ENCODE measurements around the gene OTOF.

DNA sequence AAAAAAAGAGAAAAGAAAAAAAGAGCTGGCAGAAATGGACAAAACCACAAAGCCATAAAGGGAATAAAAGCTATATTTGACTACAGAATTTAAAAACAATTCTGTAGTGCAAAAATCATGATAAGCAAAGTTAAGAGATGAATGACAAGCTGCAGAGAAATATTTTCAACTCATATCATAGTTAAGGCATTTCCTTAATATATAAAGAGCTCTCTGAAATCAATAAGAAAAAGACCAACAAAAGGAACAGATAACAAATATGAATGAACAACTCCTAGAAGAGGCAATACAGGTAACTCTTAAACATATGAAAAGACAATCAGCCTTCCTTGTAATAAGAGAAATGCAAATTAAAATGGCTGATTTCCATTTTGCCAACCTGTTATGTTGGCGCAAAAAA, 26.2 kb downstream of the OTOF start:
- no peak for TF ChIP-seq CTCF (IDR thresholded peaks at IDR 0.05; ENCODE audit: low read depth, low read length)
- no peak for TF ChIP-seq EZH2phosphoT487 (IDR thresholded peaks at IDR 0.05; ENCODE audit: low read depth)
